ENCODE results near the gene SLC8A1. TPM values are rescaled to one million over a fixed set of nuclear protein-coding genes. Genes with fewer than 3 reads are reported as not detected.
A peak's percentile ranks its signal among the peaks of the same experiment; 100 is the strongest.

Gene SLC8A1
- total and polyA plus RNA-seq, 2 donors (not counting 1 experiment from before 2014, with no cell fraction given): 0.07 to 0.20 TPM

DNA sequence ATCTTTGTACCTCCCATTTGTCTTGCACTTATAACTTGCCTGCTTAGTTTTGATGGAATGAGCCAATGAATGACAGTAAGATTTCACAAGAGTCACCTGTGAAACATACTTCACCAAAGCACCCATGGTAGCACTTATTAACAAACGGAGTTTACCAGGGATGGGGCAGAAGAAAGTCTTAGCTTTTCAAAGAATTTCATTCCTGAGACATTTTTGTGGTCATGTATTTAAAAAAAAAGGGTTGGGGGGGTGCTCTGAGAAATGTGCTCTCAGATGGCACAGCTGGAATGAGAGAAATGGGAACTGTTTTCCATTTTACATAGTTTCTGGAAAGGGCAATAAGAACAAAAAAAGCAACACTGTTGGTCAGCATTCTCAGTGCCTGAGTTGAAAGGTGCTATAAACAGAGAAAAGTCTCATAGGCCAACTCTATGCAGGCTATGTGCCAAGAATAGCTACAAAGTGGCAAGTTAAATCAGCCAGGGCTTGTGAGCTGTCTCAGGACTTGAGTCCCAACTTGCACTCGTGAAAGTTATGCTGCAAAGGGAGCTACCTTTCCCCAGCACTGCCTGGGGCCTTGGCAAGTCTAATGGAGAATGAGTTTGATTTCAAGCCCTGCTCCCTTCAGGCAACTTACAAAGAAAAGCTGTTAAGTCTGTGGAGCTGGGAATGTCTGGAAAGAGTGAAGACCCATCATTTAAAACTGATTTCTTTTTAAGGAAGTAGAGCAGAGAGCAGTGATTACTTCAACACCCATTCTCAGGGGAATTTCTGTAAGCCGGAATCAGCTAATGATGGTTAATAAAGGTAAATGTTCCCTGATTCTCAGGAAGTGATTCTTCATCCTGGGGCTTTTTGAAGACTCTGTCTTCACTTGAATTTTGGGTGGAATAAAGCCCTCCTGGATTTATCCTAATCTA is 170.6 kb downstream of the SLC8A1 start:
- Mint-ChIP-seq H3K4me1 (peaks cover 31% of the 10 kb centered on the region), H3K27ac (peak overlapping the region; percentile 10), H3K4me3 (peak overlapping the region; percentile 80), H3K9me3 (ENCODE audit: insufficient read depth) (no peaks in the 10 kb centered on the region), H3K27me3 (no peaks in the 10 kb centered on the region)
- no peaks in the 10 kb centered on the region for H3K27me3 ChIP-seq (replicated peaks in 1 of 4; ENCODE audit: control extremely low read depth in 1 of 4, control insufficient read depth in 3 of 4, insufficient read depth in 4 of 4, low read length in 3 of 4)
- H3K4me1 ChIP-seq (ENCODE audit: control insufficient read depth in 2 of 2, insufficient read depth in 2 of 2, low read length in 2 of 2): peaks cover 16 to 26% of the 10 kb centered on the region in 2 donors
- peak overlapping the region; percentile 63 for H3K4me2 ChIP-seq (replicated peaks; ENCODE audit: low read depth, low read length, poor library complexity, severe bottlenecking)
- peak overlapping the region; percentile 46 to 48 for H3K27ac ChIP-seq (ENCODE audit: low read length in 2 of 2)
- no peaks in the 10 kb centered on the region for H4K20me1 ChIP-seq (ENCODE audit: control insufficient read depth, insufficient read depth, low read length, poor library complexity, severe bottlenecking)
- CTCF ChIA-PET: interaction anchor here (1.3 kb wide), 1 partner anchor 38 kb away, joined by 5 read pairs; no protein-coding TSS in a partner anchor
- peak overlapping the region; percentile 44 for H2AFZ ChIP-seq (ENCODE audit: insufficient read depth, low read depth, low read length, poor library complexity, severe bottlenecking)
- H3K9ac ChIP-seq (ENCODE audit: low read length): peak overlapping the region; percentile 50
- peak; percentile 14 for DNase-seq
- POLR2A ChIA-PET: no interaction called here
- WGBS (ENCODE audit: insufficient coverage): 0% methylated on average over 1 of the region's 3 CpGs
- ATAC-seq (ENCODE audit: low read depth): peak; percentile 17
- intact Hi-C loops (cut with micrococcal nuclease): no loop called here
- no peaks in the 10 kb centered on the region for H3K36me3 ChIP-seq (replicated peaks in 1 of 2; ENCODE audit: control extremely low read depth in 1 of 2, control insufficient read depth in 1 of 2, extremely low read depth in 1 of 2, insufficient read depth in 2 of 2, low read length in 1 of 2)
- peak overlapping the region in 1 of 5 experiments; percentile 57 for H3K4me3 ChIP-seq (ENCODE audit: control extremely low read depth in 1 of 5, extremely low read depth in 1 of 5, insufficient read depth in 1 of 5, low read depth in 2 of 5, low read length in 4 of 5)
- no peak for TF ChIP-seq EZH2 (IDR thresholded peaks at IDR 0.05; ENCODE audit: borderline replicate concordance, insufficient read depth, low read depth, low read length, poor library complexity, severe bottlenecking)
- H3K9me3 ChIP-seq (ENCODE audit: control extremely low read depth in 1 of 3, control insufficient read depth in 2 of 3, insufficient read depth in 1 of 3, low read length in 2 of 3): no peaks in the 10 kb centered on the region
- no peaks in the 10 kb centered on the region for H3K79me2 ChIP-seq (ENCODE audit: control insufficient read depth, insufficient read depth, low read length)

GRCh38 chr2:40279482-40279881 is 172.4 kb downstream of the SLC8A1 start:
- ATAC-seq (ENCODE audit: low read depth) (no peak), DNase-seq (no peak)
- POLR2A ChIA-PET: no interaction called here
- no CpG with 5 or more reads among the region's 2 CpGs for WGBS (ENCODE audit: insufficient coverage)
- CTCF ChIA-PET: no interaction called here
- Mint-ChIP-seq H3K4me1 (peaks cover 31% of the 10 kb centered on the region), H3K27me3 (no peaks in the 10 kb centered on the region), H3K27ac (no peak overlapping the region), H3K9me3 (ENCODE audit: insufficient read depth) (no peaks in the 10 kb centered on the region), H3K4me3 (no peak overlapping the region)
- Histone ChIP-seq H3K4me1 (ENCODE audit: control insufficient read depth in 2 of 2, insufficient read depth in 2 of 2, low read length in 2 of 2) (peaks cover 16 to 26% of the 10 kb centered on the region in 2 donors), H3K9me3 (ENCODE audit: control extremely low read depth in 1 of 3, control insufficient read depth in 2 of 3, insufficient read depth in 1 of 3, low read length in 2 of 3) (no peaks in the 10 kb centered on the region), H3K4me2 (replicated peaks; ENCODE audit: low read depth, low read length, poor library complexity, severe bottlenecking) (no peak overlapping the region), H4K20me1 (ENCODE audit: control insufficient read depth, insufficient read depth, low read length, poor library complexity, severe bottlenecking) (no peaks in the 10 kb centered on the region), H3K36me3 (replicated peaks in 1 of 2; ENCODE audit: control extremely low read depth in 1 of 2, control insufficient read depth in 1 of 2, extremely low read depth in 1 of 2, insufficient read depth in 2 of 2, low read length in 1 of 2) (no peaks in the 10 kb centered on the region), H3K79me2 (ENCODE audit: control insufficient read depth, insufficient read depth, low read length) (no peaks in the 10 kb centered on the region), H3K9ac (ENCODE audit: low read length) (no peak overlapping the region), H3K27ac (ENCODE audit: low read length in 2 of 2) (no peak overlapping the region), H2AFZ (ENCODE audit: insufficient read depth, low read depth, low read length, poor library complexity, severe bottlenecking) (no peak overlapping the region), H3K27me3 (replicated peaks in 1 of 4; ENCODE audit: control extremely low read depth in 1 of 4, control insufficient read depth in 3 of 4, insufficient read depth in 4 of 4, low read length in 3 of 4) (no peaks in the 10 kb centered on the region), H3K4me3 (ENCODE audit: control extremely low read depth in 1 of 5, extremely low read depth in 1 of 5, insufficient read depth in 1 of 5, low read depth in 2 of 5, low read length in 4 of 5) (no peak overlapping the region)
- TF ChIP-seq CTCF (IDR thresholded peaks at IDR 0.05) (no peak), EZH2 (IDR thresholded peaks at IDR 0.05; ENCODE audit: borderline replicate concordance, insufficient read depth, low read depth, low read length, poor library complexity, severe bottlenecking) (no peak)
- intact Hi-C loops (cut with micrococcal nuclease): no loop called here

Measured in B cell (primary cell).